Stimulated activated CD4-positive, alpha-beta T cell treated with anti-CD3 and anti-CD28 coated beads, Interleukin-2, amount 100 ng/mL, for 4 hours (primary cell): ENCODE measurements around the gene GGA2.
"Not testable (repeated sequence)": the region's sequence is repeated elsewhere in the genome, so short reads cannot be mapped to it uniquely, and the experiment has no call there.

Experiments
- DNase-seq: peaks from one replicate; pipeline ENCODE4 v3.0.0-alpha.2; 2020; ENCODE audit warnings: low read depth

GGA2 gene

GRCh38 chr16:23476289-23476688 is 34.0 kb downstream of the GGA2 start:
- no peak for DNase-seq

- no peak for DNase-seq
These were observed 40.5 kb downstream of the GGA2 start for GRCh38 chr16:23469814-23470213.

- DNase-seq = no peak
These were observed 44.0 kb downstream of the GGA2 start for GRCh38 chr16:23466162-23466885.

GRCh38 chr16:23465179-23465578 is 45.1 kb downstream of the GGA2 start:
- no peak for DNase-seq

- no peak for DNase-seq
These were observed 46.1 kb downstream of the GGA2 start for GRCh38 chr16:23464196-23464595.

GRCh38 chr16:23462994-23463393 is 47.3 kb downstream of the GGA2 start:
- not testable (repeated sequence) for DNase-seq

- DNase-seq = no peak
These were observed 56.8 kb downstream of the GGA2 start for GRCh38 chr16:23453338-23454052.

GRCh38 chr16:23452572-23453337 is 57.5 kb downstream of the GGA2 start, which contains the start of gene COG7:
COG7 (minus strand) TSS chr16:23453189; CDS start chr16:23452994, 195 bp downstream.
- peak; percentile 74 for DNase-seq

- no peak for DNase-seq
These were observed 58.1 kb downstream of the GGA2 start for GRCh38 chr16:23452221-23452571.

GRCh38 chr16:23448392-23448791 is 61.9 kb downstream of the GGA2 start:
- no peak for DNase-seq

GRCh38 chr16:23437542-23437941 is 72.8 kb downstream of the GGA2 start:
- not testable (repeated sequence) for DNase-seq

GRCh38 chr16:23436951-23437350 is 73.3 kb downstream of the GGA2 start:
- DNase-seq = no peak

GRCh38 chr16:23435500-23435899 is 74.8 kb downstream of the GGA2 start:
- peak; percentile 26 for DNase-seq

GRCh38 chr16:23434380-23434779 is 75.9 kb downstream of the GGA2 start:
- DNase-seq = no peak

- no peak for DNase-seq
These were observed 76.9 kb downstream of the GGA2 start for GRCh38 chr16:23433261-23433920.

GRCh38 chr16:23432176-23433128 is 77.8 kb downstream of the GGA2 start:
- no peak for DNase-seq

- no peak for DNase-seq
These were observed 81.9 kb downstream of the GGA2 start for GRCh38 chr16:23428351-23428750.

GRCh38 chr16:23424292-23424958 is 85.9 kb downstream of the GGA2 start:
- DNase-seq = no peak

GRCh38 chr16:23423496-23424049 is 86.7 kb downstream of the GGA2 start:
- DNase-seq = no peak

GRCh38 chr16:23420011-23420410 is 90.3 kb downstream of the GGA2 start:
- no peak for DNase-seq
